ENCODE data around the gene BHLHA15.

GRCh38 chr7:98244871-98245270, 33.6 kb downstream of the BHLHA15 start:
- TF ChIP-seq ATF3 (IDR thresholded peaks at IDR 0.05), result no peak
- TF ChIP-seq CEBPB (IDR thresholded peaks at IDR 0.05; ENCODE audit: low read depth), result no peak
- TF ChIP-seq, protein P1, sequence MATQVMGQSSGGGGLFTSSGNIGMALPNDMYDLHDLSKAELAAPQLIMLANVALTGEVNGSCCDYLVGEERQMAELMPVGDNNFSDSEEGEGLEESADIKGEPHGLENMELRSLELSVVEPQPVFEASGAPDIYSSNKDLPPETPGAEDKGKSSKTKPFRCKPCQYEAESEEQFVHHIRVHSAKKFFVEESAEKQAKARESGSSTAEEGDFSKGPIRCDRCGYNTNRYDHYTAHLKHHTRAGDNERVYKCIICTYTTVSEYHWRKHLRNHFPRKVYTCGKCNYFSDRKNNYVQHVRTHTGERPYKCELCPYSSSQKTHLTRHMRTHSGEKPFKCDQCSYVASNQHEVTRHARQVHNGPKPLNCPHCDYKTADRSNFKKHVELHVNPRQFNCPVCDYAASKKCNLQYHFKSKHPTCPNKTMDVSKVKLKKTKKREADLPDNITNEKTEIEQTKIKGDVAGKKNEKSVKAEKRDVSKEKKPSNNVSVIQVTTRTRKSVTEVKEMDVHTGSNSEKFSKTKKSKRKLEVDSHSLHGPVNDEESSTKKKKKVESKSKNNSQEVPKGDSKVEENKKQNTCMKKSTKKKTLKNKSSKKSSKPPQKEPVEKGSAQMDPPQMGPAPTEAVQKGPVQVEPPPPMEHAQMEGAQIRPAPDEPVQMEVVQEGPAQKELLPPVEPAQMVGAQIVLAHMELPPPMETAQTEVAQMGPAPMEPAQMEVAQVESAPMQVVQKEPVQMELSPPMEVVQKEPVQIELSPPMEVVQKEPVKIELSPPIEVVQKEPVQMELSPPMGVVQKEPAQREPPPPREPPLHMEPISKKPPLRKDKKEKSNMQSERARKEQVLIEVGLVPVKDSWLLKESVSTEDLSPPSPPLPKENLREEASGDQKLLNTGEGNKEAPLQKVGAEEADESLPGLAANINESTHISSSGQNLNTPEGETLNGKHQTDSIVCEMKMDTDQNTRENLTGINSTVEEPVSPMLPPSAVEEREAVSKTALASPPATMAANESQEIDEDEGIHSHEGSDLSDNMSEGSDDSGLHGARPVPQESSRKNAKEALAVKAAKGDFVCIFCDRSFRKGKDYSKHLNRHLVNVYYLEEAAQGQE (IDR thresholded peaks at IDR 0.05; ENCODE audit: low read depth), result no peak
- TF ChIP-seq EZH2phosphoT487 (IDR thresholded peaks at IDR 0.05; ENCODE audit: borderline replicate concordance), result no peak
- TF ChIP-seq POLR2A (IDR thresholded peaks at IDR 0.05; ENCODE audit: borderline replicate concordance, extremely low read depth, insufficient read depth, insufficient read length), result no peak
- TF ChIP-seq JUND (IDR thresholded peaks at IDR 0.05), result no peak
- TF ChIP-seq YY1 (IDR thresholded peaks at IDR 0.05; ENCODE audit: extremely low read depth, insufficient replicate concordance, low read depth, low read length), result no peak
